ENCODE data around the gene SMAD9.

- no peak for TF ChIP-seq ZNF609 (CRISPR knock-in tag; IDR thresholded peaks at IDR 0.05; ENCODE audit: borderline replicate concordance)
- TF ChIP-seq POLR2A (conservative IDR thresholded peaks at IDR 0.05) = no peak
- TF ChIP-seq CTCF (IDR thresholded peaks at IDR 0.05 in 2 of 3, conservative IDR thresholded peaks at IDR 0.05 in 1 of 3; ENCODE audit: insufficient read depth in 2 of 3, low read depth in 1 of 3, low read length in 3 of 3) = no peak
- TF ChIP-seq GTF2E2 (tag; IDR thresholded peaks at IDR 0.05) = no peak
- no peak for TF ChIP-seq POLR2AphosphoS5 (IDR thresholded peaks at IDR 0.05; ENCODE audit: control insufficient read depth, insufficient read depth, low read depth, low read length)
- no peak for TF ChIP-seq BRD9 (IDR thresholded peaks at IDR 0.05; ENCODE audit: low read depth, partially characterized antibody)
- TF ChIP-seq SMARCE1 (IDR thresholded peaks at IDR 0.05) = no peak
- no peak for TF ChIP-seq NFE2L1 (tag; IDR thresholded peaks at IDR 0.05; ENCODE audit: borderline replicate concordance, low read depth)
These were observed 47.4 kb downstream of the SMAD9 start for GRCh38 chr13:36872621-36873020.

Measured in K562 (cell line).